Right atrium auricular region (tissue), 2 donors: ENCODE data around the gene DOC2A. TPM values are rescaled to one million over a fixed set of nuclear protein-coding genes. Genes with fewer than 3 reads are reported as not detected.
"Not testable (repeated sequence)": the region's sequence is repeated elsewhere in the genome, so short reads cannot be mapped to it uniquely, and the experiment has no call there.

Experiments used
- DNase-seq: peaks from one replicate; pipeline ENCODE4 v3.0.0-alpha.2; 2019; ENCODE audit warnings: low spot score
- H3K27ac ChIP-seq, 2 donors: fragments of 200-600 bp; sonication (generic); 1 replicate in 1 of 2; 2 replicates in 1 of 2; pipeline ENCODE4 v1.5.1; 2016 to 2019
- H3K27me3 ChIP-seq, 2 donors: fragments of 200-600 bp; sonication (generic); one replicate each; pipeline versions ENCODE4 v1.5.1 to v1.6.0; 2017 to 2019
- H3K36me3 ChIP-seq: fragments of 200-600 bp; sonication (generic); one replicate; pipeline ENCODE4 v1.5.1; 2016
- H3K4me1 ChIP-seq, 2 donors: fragments of 200-600 bp; sonication (generic); one replicate each; pipeline versions ENCODE4 v1.5.1 to v1.6.0; 2017 to 2019
- H3K4me3 ChIP-seq, 2 donors: fragments of 200-600 bp; sonication (generic); 1 replicate in 1 of 2; 2 replicates in 1 of 2; pipeline ENCODE4 v1.5.1; 2017 to 2019; ENCODE audit warnings: mild to moderate bottlenecking in 1 of 2, moderate library complexity in 1 of 2
- H3K9me3 ChIP-seq, 2 donors: fragments of 200-600 bp; sonication (generic); one replicate each; pipeline ENCODE4 v1.5.1; 2019
- total RNA-seq, 2 donors: library from RNA; depleted of rRNA; stranded (reverse); fragments of >200 nt; gene quantifications; one replicate each; pipeline ENCODE4 v1.1.0, GENCODE V29; 2016
- TF ChIP-seq, protein P1 (sequence below), 2 donors: fragments of 200-600 bp; sonication (generic); IDR thresholded peaks; one replicate each; pipeline ENCODE4 v1.5.1; 2019; ENCODE audit warnings: antibody characterized with exemption in 2 of 2

DOC2A gene
- total RNA-seq, 2 donors from 2014 or later: not detected

DNA sequence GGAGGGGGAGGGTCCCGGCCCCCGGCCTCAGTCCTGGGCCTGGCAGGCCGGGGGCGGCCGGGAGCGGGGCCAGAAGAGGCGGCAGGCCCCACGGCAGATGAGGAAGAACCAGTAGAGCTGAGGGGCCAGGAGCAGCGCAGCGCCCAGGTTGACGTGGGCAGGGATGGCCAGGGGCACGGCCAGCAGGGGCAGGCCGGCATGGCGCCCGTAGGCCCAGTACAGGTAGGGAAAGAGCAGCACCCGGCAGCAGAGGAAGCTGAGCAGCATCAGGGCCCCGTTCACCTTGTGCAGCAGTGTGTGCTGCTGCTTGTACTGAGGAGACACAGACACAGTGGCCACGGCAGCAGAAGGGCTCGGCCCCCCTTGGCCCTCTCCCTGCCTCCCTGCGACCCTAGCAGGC is 14.3 kb upstream of the DOC2A start:
- DNase-seq: no peak
- TF ChIP-seq, protein P1, sequence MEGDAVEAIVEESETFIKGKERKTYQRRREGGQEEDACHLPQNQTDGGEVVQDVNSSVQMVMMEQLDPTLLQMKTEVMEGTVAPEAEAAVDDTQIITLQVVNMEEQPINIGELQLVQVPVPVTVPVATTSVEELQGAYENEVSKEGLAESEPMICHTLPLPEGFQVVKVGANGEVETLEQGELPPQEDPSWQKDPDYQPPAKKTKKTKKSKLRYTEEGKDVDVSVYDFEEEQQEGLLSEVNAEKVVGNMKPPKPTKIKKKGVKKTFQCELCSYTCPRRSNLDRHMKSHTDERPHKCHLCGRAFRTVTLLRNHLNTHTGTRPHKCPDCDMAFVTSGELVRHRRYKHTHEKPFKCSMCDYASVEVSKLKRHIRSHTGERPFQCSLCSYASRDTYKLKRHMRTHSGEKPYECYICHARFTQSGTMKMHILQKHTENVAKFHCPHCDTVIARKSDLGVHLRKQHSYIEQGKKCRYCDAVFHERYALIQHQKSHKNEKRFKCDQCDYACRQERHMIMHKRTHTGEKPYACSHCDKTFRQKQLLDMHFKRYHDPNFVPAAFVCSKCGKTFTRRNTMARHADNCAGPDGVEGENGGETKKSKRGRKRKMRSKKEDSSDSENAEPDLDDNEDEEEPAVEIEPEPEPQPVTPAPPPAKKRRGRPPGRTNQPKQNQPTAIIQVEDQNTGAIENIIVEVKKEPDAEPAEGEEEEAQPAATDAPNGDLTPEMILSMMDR (IDR thresholded peaks at IDR 0.05): no peak
- H3K36me3 ChIP-seq: no peaks in the 10 kb centered on the region
- no peak overlapping the region for H3K27ac ChIP-seq
- H3K4me3 ChIP-seq: no peak overlapping the region
- H3K9me3 ChIP-seq: no peaks in the 10 kb centered on the region
- peaks cover 0 to 13% of the 10 kb centered on the region in 2 donors for H3K4me1 ChIP-seq
- peaks cover 0 to 9% of the 10 kb centered on the region in 2 donors for H3K27me3 ChIP-seq

DNA sequence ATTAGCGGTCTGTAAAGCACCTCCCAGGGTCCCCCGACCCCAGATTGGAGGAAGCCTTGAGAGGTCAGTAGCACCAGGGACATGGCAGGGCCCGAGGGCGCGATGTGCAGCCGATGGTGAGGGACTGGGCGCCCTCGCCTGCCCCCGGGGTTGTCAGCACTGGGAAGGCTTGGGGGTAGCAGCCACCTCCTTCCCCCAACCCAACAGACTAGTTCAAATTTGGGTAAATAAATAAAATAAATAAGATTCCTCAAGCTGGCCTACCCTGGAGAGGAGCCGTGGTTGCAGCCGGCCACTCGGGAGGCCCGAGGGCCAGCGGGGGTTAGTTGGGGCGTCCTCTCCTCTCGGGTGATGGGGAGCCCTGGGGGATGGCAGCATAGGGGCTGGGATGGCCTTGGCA is 13.6 kb upstream of the DOC2A start:
- Histone ChIP-seq H3K4me3 (no peak overlapping the region), H3K36me3 (no peaks in the 10 kb centered on the region), H3K27ac (no peak overlapping the region), H3K9me3 (no peaks in the 10 kb centered on the region), H3K27me3 (peaks cover 0 to 3% of the 10 kb centered on the region in 2 donors), H3K4me1 (peaks cover 0 to 13% of the 10 kb centered on the region in 2 donors)
- DNase-seq: no peak
- TF ChIP-seq, protein P1 (IDR thresholded peaks at IDR 0.05): no peak

DNA sequence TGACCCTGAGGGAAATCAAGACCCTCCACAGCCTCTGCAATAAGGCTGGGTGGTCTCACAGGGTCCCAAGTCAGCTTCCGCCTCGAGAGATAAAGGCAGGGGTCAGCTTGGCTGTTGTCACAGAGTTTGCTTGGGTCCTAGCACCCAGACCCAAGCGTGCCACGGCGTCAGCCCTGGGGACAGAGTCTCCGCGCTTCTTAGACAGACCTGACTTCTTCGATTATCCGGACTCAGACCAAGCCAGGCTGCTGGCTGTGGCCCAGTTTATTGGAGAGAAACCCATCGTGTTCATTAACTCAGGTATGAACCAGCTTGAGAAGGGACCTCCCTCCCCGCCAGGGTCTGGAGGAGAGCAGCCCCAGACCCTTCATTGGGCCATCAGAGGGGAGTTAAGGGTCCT is 12.8 kb upstream of the DOC2A start:
- H3K4me1 ChIP-seq: peaks cover 0 to 13% of the 10 kb centered on the region in 2 donors
- peaks cover 0 to 3% of the 10 kb centered on the region in 2 donors for H3K27me3 ChIP-seq
- H3K4me3 ChIP-seq: no peak overlapping the region
- DNase-seq: no peak
- H3K36me3 ChIP-seq: no peaks in the 10 kb centered on the region
- H3K27ac ChIP-seq: no peak overlapping the region
- no peaks in the 10 kb centered on the region for H3K9me3 ChIP-seq
- TF ChIP-seq, protein P1 (IDR thresholded peaks at IDR 0.05): no peak

DNA sequence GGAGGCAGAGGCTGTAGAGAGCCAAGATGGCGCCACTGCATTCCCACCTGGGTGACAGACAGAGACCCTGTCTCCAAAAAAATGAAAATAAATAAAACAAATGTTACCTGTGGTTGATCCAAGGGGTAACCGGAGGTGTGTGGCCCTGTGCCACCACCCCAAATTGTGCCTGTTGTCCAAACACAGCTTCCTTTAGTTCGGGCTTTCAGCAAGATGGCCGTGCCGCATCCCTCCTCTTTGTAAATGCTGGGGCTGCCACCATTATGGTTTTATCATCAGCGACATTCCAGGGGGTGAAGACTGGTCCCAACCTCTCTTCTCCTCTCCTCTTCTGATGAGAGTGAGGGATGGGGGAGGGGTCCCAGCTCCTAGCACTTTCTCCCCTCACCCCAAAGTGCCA is 12.1 kb upstream of the DOC2A start, which contains the start of gene C16orf92:
Gene C16orf92, plus strand, starts transcription at position 312 of the 400 bp plus-strand sequence. CDS start 143 bp downstream, outside the sequence.
- Histone ChIP-seq H3K36me3 (no peaks in the 10 kb centered on the region), H3K9me3 (no peaks in the 10 kb centered on the region), H3K27ac (no peak within 1 kb of the TSS), H3K4me3 (no peak within 1 kb of the TSS), H3K27me3 (peaks cover 0 to 3% of the 10 kb centered on the region in 2 donors), H3K4me1 (peaks cover 0 to 13% of the 10 kb centered on the region in 2 donors)
- no peak for DNase-seq
- TF ChIP-seq, protein P1 (IDR thresholded peaks at IDR 0.05): no peak

DNA sequence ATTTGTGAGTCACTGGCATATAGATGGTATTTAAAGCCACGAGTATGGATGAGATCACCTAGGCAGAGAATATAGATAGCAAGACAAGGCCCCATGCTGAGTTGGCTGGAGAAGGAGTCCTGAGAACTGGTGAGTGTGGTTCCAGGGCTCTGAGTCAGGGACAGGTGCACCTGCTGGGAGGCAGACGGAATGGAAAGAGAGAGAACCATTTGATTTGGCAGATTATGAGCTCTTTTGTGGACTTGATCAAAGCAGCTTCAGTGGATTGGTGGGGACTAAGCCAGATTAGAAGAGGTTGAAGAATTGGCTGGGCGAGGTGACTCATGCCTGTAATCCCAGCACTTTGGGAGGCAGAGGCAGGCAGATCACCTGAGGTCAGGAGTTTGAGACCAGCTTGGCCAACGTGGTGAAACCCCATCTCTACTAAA is 7.9 kb upstream of the DOC2A start:
- DNase-seq: no peak
- no peaks in the 10 kb centered on the region for H3K36me3 ChIP-seq
- H3K4me3 ChIP-seq: no peak overlapping the region
- no peak overlapping the region for H3K27ac ChIP-seq
- no peaks in the 10 kb centered on the region for H3K27me3 ChIP-seq
- TF ChIP-seq, protein P1 (IDR thresholded peaks at IDR 0.05): no peak
- H3K9me3 ChIP-seq: no peaks in the 10 kb centered on the region
- H3K4me1 ChIP-seq: peaks cover 0 to 13% of the 10 kb centered on the region in 2 donors

DNA sequence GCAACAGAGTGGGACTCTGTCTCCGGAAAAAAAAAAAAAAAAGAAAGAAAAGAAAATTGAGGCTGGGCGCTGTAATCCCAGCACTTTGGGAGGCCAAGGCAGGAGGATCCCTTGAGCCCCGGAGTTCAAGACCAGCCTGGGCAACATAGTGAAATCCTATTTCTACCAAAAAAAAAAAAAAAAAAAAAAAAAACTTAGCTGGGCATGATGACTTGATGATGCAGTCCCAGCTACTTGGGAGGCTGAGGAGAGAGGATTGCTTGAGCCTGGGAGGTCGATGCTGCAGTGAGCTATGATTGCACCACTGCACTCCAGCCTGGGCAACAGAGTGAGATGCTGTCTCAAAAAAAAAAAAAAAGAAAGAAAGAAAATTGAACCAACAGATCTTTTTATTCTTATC is 7.1 kb upstream of the DOC2A start:
- H3K9me3 ChIP-seq, H3K4me3 ChIP-seq, H3K27me3 ChIP-seq, H3K27ac ChIP-seq, DNase-seq, H3K36me3 ChIP-seq: not testable (repeated sequence)
- peaks cover 0 to 13% of the 10 kb centered on the region in 2 donors for H3K4me1 ChIP-seq
